ENCODE data around the gene WDR7. TPM values are rescaled to one million over a fixed set of nuclear protein-coding genes. Genes with fewer than 3 reads are reported as not detected.

The WDR7 gene
- 9.2 and 9.8 TPM in 2 replicates for total RNA-seq
- polyA plus RNA-seq: 6.9 and 15.0 TPM in 2 replicates

DNA sequence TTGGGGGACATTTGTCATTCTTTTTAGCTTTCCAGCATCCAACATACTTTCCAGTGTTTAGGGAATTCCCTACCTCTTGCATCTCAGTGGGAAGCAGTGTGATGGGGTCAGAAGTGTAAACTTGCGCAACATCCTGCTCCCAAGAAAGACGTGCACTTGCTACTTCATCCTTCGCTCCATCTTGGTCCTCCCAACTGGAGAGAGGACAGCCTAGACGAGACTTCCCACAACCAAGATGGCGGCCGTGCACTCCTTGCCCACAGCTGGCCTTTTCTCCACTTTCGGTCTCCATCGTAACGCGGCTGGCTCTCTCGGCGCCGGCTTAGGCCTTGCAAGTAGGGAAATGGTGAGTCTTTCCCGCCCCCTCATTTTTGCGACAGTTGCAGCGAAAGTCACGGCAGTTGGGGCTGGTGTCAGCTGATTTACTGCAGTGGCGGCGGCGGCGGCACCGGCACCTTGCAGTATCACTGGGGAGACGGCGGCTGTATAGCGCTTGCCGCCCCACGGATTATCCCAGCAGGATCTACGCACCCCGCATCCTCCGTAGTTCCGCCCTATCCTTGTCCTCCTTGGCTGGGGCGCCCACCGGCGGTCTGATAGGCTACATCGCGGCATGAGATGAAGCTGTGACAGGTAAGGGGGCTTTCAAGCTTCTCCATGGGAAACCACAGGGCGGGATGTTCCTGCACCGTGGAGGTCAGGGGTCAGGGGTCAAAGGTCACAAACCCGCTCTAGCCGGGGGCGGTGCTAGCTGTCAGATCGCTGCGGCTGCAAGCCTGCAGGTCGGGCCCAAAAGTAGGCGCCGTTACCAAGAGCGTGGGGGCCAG is at the start of gene WDR7:
WDR7 (plus strand) TSS at position 416 of the 827 bp plus-strand sequence. CDS start 21,157 bp downstream, outside the sequence.
- Histone ChIP-seq H3K4me1 (ENCODE audit: low read depth) (peaks cover 10% of the 10 kb centered on the region), H3K36me3 (no peaks in the 10 kb centered on the region), H3K4me3 (peak within 1 kb of the TSS; percentile 78), H3K27ac (peak within 1 kb of the TSS; percentile 69), H3K27me3 (no peaks in the 10 kb centered on the region), H3K9me3 (ENCODE audit: low read depth) (no peaks in the 10 kb centered on the region)
- TF ChIP-seq, protein P1, sequence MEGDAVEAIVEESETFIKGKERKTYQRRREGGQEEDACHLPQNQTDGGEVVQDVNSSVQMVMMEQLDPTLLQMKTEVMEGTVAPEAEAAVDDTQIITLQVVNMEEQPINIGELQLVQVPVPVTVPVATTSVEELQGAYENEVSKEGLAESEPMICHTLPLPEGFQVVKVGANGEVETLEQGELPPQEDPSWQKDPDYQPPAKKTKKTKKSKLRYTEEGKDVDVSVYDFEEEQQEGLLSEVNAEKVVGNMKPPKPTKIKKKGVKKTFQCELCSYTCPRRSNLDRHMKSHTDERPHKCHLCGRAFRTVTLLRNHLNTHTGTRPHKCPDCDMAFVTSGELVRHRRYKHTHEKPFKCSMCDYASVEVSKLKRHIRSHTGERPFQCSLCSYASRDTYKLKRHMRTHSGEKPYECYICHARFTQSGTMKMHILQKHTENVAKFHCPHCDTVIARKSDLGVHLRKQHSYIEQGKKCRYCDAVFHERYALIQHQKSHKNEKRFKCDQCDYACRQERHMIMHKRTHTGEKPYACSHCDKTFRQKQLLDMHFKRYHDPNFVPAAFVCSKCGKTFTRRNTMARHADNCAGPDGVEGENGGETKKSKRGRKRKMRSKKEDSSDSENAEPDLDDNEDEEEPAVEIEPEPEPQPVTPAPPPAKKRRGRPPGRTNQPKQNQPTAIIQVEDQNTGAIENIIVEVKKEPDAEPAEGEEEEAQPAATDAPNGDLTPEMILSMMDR (IDR thresholded peaks at IDR 0.05; ENCODE audit: low read depth, low read length): no peak
- peak; percentile 97 to 99 for DNase-seq (ENCODE audit: low read depth in 1 of 2, low spot score in 1 of 2)

DNA sequence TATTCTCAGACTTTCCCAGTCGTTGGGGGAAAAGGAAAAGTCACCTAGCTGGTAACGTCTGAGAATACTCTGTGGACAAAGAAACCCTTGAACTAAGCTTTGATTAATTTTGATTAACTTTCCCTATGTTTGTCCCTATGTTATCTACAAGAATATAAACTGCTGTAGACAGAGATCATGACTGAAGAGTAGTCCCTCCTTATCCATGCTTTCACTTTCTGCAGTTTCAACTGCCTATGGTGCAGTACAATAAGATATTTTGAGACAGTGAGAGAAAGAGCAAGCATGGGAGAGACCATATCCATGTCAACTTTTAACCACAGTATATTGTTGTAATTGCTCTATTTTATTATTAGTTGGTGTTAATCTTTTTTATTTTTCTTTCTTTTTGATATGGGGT is 44.5 kb upstream of the WDR7 start:
- H3K36me3 ChIP-seq: peaks cover 43% of the 10 kb centered on the region

DNA sequence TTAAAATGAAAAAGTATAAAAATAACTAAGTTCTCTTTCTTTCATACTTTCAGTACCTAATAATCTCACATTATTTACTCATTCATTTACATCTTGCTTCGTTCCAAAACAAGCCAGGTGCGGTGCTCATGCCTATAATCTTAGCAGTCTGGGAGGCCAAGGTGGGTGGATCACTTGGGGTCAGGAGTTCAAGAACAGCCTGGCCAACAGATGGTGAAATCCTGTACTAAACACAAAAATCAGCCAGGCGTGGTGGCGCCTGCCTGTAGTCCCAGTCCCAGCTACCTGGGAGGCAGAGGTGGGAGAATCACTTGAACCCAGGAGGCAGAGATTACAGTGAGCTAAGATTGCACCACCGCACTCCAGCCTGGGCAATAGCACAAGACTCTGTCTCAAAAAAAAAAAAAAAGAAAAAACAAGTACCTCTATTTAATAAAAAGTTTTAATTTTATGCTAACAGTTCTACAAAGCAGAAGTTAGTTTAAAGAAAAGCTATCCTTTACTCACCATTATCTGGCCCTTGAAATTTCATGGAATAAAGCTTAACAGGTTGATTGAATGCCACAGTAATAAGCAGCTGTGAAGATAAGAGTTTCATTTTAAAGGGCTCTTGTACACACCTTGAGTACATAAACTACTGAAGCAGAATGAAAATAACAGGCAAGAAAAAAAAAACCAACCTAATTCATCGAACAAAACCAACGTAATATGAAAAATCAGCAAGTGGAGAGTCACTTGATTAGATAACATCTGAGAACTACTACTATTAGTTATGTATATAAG is 35.2 kb upstream of the WDR7 start:
- Histone ChIP-seq H3K4me3 (no peak overlapping the region), H3K27me3 (no peaks in the 10 kb centered on the region), H3K4me1 (ENCODE audit: low read depth) (no peaks in the 10 kb centered on the region), H3K9me3 (ENCODE audit: low read depth) (no peaks in the 10 kb centered on the region), H3K27ac (no peak overlapping the region), H3K36me3 (peaks cover 54% of the 10 kb centered on the region)
- TF ChIP-seq, protein P1 (IDR thresholded peaks at IDR 0.05; ENCODE audit: low read depth, low read length): no peak
- DNase-seq (ENCODE audit: low read depth in 1 of 2, low spot score in 1 of 2): no peak

More for the DNA sequence above, 44.5 kb upstream of the WDR7 start:
- Histone ChIP-seq H3K4me1 (ENCODE audit: low read depth) (peaks cover 10% of the 10 kb centered on the region), H3K27ac (no peak overlapping the region), H3K4me3 (no peak overlapping the region), H3K9me3 (ENCODE audit: low read depth) (no peaks in the 10 kb centered on the region), H3K27me3 (no peaks in the 10 kb centered on the region)
- TF ChIP-seq, protein P1 (IDR thresholded peaks at IDR 0.05; ENCODE audit: low read depth, low read length): no peak
- no peak for DNase-seq (ENCODE audit: low read depth in 1 of 2, low spot score in 1 of 2)

DNA sequence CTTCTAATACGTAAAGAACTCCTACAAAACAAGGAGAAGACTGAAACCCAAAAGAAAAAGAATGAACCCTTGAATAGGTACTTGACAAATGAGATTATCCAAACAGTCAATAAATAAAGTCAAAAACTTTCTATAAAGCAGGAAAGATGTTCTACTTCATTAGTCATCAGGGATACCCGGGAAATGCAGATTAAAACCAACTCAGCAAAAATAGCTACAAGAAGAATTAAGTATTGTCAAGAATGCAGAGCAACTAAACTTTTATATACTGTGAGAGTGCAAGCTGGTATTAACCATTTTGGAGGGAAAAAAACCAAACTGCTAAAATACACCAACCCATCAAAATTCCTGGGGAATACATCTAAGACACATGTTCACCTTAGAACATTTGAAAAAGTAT is 23.2 kb upstream of the WDR7 start:
- no peaks in the 10 kb centered on the region for H3K4me1 ChIP-seq (ENCODE audit: low read depth)
- H3K9me3 ChIP-seq (ENCODE audit: low read depth): no peaks in the 10 kb centered on the region
- no peak overlapping the region for H3K27ac ChIP-seq
- H3K4me3 ChIP-seq: no peak overlapping the region
- peaks cover 14% of the 10 kb centered on the region for H3K36me3 ChIP-seq
- H3K27me3 ChIP-seq: no peaks in the 10 kb centered on the region
- TF ChIP-seq, protein P1 (IDR thresholded peaks at IDR 0.05; ENCODE audit: low read depth, low read length): no peak
- peak in 1 of 2 donors; percentile 10 for DNase-seq (ENCODE audit: low read depth in 1 of 2, low spot score in 1 of 2)

DNA sequence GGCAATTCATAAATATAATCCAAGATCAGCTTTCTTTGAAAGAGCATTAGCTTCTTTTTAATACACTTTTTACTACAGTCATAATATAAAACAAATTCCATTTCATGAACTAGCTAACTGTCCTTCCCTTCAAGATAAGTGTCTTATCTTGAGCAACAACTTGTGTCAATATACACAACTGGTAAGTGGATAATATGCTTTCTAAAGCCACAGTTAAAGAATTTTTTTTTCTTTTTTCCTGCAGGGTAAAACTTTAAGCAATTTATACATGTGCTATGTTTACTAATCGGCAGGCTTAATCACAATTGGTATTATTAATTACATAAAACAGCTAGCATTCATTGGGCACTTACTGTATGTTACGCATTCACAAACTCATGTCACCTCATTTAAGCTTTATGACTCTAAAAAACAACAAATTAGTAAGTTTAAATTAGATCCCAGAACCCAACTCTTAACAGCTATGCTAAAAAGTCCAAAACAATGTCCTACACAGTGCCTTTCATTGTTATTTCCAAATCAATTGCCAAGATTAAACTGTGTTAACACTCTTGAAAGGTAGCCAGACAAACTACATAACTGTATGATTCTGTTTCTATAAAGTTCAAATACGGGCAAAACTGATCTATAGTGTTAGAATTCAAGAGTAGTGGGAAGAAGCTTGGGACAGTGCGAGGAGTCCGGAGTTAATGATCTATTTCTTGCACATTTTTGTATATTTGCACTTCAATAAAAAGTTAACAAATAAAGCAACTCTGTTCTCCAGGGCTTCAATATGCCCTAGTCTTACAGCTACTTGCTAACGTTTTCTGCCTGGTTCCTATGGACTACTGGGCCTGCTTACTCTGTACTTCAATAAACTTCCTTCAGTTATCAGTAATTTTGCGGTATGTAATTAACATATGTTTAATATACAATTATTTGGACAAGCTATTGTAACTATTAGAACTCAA is 18.8 kb upstream of the WDR7 start:
- H3K36me3 ChIP-seq: no peaks in the 10 kb centered on the region
- no peak overlapping the region for H3K27ac ChIP-seq
- H3K4me3 ChIP-seq: no peak overlapping the region
- no peaks in the 10 kb centered on the region for H3K27me3 ChIP-seq
- TF ChIP-seq, protein P1 (IDR thresholded peaks at IDR 0.05; ENCODE audit: low read depth, low read length): no peak
- no peaks in the 10 kb centered on the region for H3K9me3 ChIP-seq (ENCODE audit: low read depth)
- H3K4me1 ChIP-seq (ENCODE audit: low read depth): peaks cover 8% of the 10 kb centered on the region
- no peak for DNase-seq (ENCODE audit: low read depth in 1 of 2, low spot score in 1 of 2)
